HUES6 (cell line): ENCODE results near the gene MBNL1.
"Not testable (repeated sequence)": the region's sequence is repeated elsewhere in the genome, so short reads cannot be mapped to it uniquely, and the experiment has no call there.

Source experiments
- H3K27ac ChIP-seq: 2 replicates; pipeline ENCODE4 v1.7.0; 2013; ENCODE audit warnings: low read depth, mild to moderate bottlenecking, low read length, inconsistent platforms
- H3K27me3 ChIP-seq: 2 replicates; pipeline ENCODE4 v1.6.1; 2013; ENCODE audit warnings: low read length; ENCODE audit not compliant: control insufficient read depth, insufficient read depth
- H3K36me3 ChIP-seq: 2 replicates; pipeline ENCODE4 v1.6.1; 2013; ENCODE audit warnings: low read length; ENCODE audit not compliant: control insufficient read depth, insufficient read depth
- H3K4me1 ChIP-seq: 2 replicates; pipeline ENCODE4 v1.6.1; 2013; ENCODE audit warnings: low read length; ENCODE audit not compliant: control insufficient read depth, insufficient read depth
- H3K4me3 ChIP-seq: 2 replicates; pipeline ENCODE4 v1.5.1; 2013; ENCODE audit warnings: low read depth, low read length
- H3K9ac ChIP-seq: one replicate; pipeline ENCODE4 v1.6.1; 2013; ENCODE audit warnings: mild to moderate bottlenecking, low read length
- H3K9me3 ChIP-seq: 2 replicates; pipeline ENCODE4 v1.6.1; 2013; ENCODE audit warnings: low read depth, low read length; ENCODE audit not compliant: control insufficient read depth, insufficient read depth

The MBNL1 gene

GRCh38 chr3:152394246-152394645 is 125.5 kb downstream of the MBNL1 start:
- no peak overlapping the region for H3K9ac ChIP-seq
- no peak overlapping the region for H3K4me3 ChIP-seq
- peaks cover 31% of the 10 kb centered on the region for H3K4me1 ChIP-seq
- H3K27ac ChIP-seq, result no peak overlapping the region
- H3K36me3 ChIP-seq, result no peaks in the 10 kb centered on the region
- H3K9me3 ChIP-seq, result no peaks in the 10 kb centered on the region
- no peaks in the 10 kb centered on the region for H3K27me3 ChIP-seq

GRCh38 chr3:152395764-152396163 is 127.0 kb downstream of the MBNL1 start:
- Histone ChIP-seq H3K9ac (no peak overlapping the region), H3K27ac (no peak overlapping the region), H3K27me3 (no peaks in the 10 kb centered on the region), H3K9me3 (no peaks in the 10 kb centered on the region), H3K36me3 (no peaks in the 10 kb centered on the region), H3K4me3 (no peak overlapping the region), H3K4me1 (peaks cover 27% of the 10 kb centered on the region)

- H3K4me3 ChIP-seq, result no peak overlapping the region
- no peak overlapping the region for H3K9ac ChIP-seq
- no peaks in the 10 kb centered on the region for H3K36me3 ChIP-seq
- H3K27me3 ChIP-seq, result no peaks in the 10 kb centered on the region
- H3K27ac ChIP-seq, result no peak overlapping the region
- H3K9me3 ChIP-seq, result no peaks in the 10 kb centered on the region
- peaks cover 17% of the 10 kb centered on the region for H3K4me1 ChIP-seq
Observed at GRCh38 chr3:152396867-152397266, 128.1 kb downstream of the MBNL1 start.

- H3K4me1 ChIP-seq, result peaks cover 13% of the 10 kb centered on the region
- not testable (repeated sequence) for H3K9me3 ChIP-seq, H3K27me3 ChIP-seq, H3K27ac ChIP-seq, H3K9ac ChIP-seq, H3K36me3 ChIP-seq, H3K4me3 ChIP-seq
Observed at GRCh38 chr3:152397348-152397747, 128.6 kb downstream of the MBNL1 start.

- Histone ChIP-seq H3K27ac (no peak overlapping the region), H3K4me3 (no peak overlapping the region), H3K4me1 (peaks cover 14% of the 10 kb centered on the region), H3K36me3 (no peaks in the 10 kb centered on the region), H3K9ac (no peak overlapping the region), H3K9me3 (no peaks in the 10 kb centered on the region), H3K27me3 (no peaks in the 10 kb centered on the region)
Observed at GRCh38 chr3:152398495-152398894, 129.8 kb downstream of the MBNL1 start.

- H3K27me3 ChIP-seq, result no peaks in the 10 kb centered on the region
- no peak overlapping the region for H3K27ac ChIP-seq
- H3K4me3 ChIP-seq, result no peak overlapping the region
- H3K9me3 ChIP-seq, result no peaks in the 10 kb centered on the region
- H3K4me1 ChIP-seq, result peaks cover 19% of the 10 kb centered on the region
- no peaks in the 10 kb centered on the region for H3K36me3 ChIP-seq
- no peak overlapping the region for H3K9ac ChIP-seq
Observed at GRCh38 chr3:152399374-152399773, 130.6 kb downstream of the MBNL1 start.

GRCh38 chr3:152400887-152401286 is 132.2 kb downstream of the MBNL1 start:
- Histone ChIP-seq H3K27ac (no peak overlapping the region), H3K4me1 (peaks cover 13% of the 10 kb centered on the region), H3K36me3 (no peaks in the 10 kb centered on the region), H3K4me3 (no peak overlapping the region), H3K27me3 (no peaks in the 10 kb centered on the region), H3K9ac (no peak overlapping the region), H3K9me3 (no peaks in the 10 kb centered on the region)

GRCh38 chr3:152402695-152403451 is 134.1 kb downstream of the MBNL1 start:
- Histone ChIP-seq H3K36me3 (no peaks in the 10 kb centered on the region), H3K9me3 (no peaks in the 10 kb centered on the region), H3K9ac (no peak overlapping the region), H3K4me1 (peaks cover 13% of the 10 kb centered on the region), H3K4me3 (no peak overlapping the region), H3K27ac (no peak overlapping the region), H3K27me3 (no peaks in the 10 kb centered on the region)

GRCh38 chr3:152403632-152404066 is 134.9 kb downstream of the MBNL1 start:
- Histone ChIP-seq H3K27me3 (no peaks in the 10 kb centered on the region), H3K9me3 (no peaks in the 10 kb centered on the region), H3K36me3 (no peaks in the 10 kb centered on the region), H3K9ac (no peak overlapping the region), H3K27ac (no peak overlapping the region), H3K4me3 (no peak overlapping the region), H3K4me1 (peaks cover 13% of the 10 kb centered on the region)

GRCh38 chr3:152404976-152405375 is 136.2 kb downstream of the MBNL1 start:
- no peak overlapping the region for H3K9ac ChIP-seq
- peaks cover 13% of the 10 kb centered on the region for H3K4me1 ChIP-seq
- H3K9me3 ChIP-seq, result no peaks in the 10 kb centered on the region
- H3K36me3 ChIP-seq, result no peaks in the 10 kb centered on the region
- H3K27me3 ChIP-seq, result no peaks in the 10 kb centered on the region
- H3K27ac ChIP-seq, result no peak overlapping the region
- no peak overlapping the region for H3K4me3 ChIP-seq

- H3K4me3 ChIP-seq, result no peak overlapping the region
- H3K27ac ChIP-seq, result no peak overlapping the region
Observed at GRCh38 chr3:152405915-152406802, 137.4 kb downstream of the MBNL1 start.

More at GRCh38 chr3:152405915-152406802, 137.4 kb downstream of the MBNL1 start:
- H3K4me1 ChIP-seq, result peaks cover 13% of the 10 kb centered on the region
- H3K9ac ChIP-seq, result no peak overlapping the region
- H3K27me3 ChIP-seq, result no peaks in the 10 kb centered on the region
- no peaks in the 10 kb centered on the region for H3K9me3 ChIP-seq
- H3K36me3 ChIP-seq, result no peaks in the 10 kb centered on the region
